Fibroblast of upper back skin (primary cell): ENCODE data around the gene ACACA.

Experiments
- DNase-seq: peaks from one replicate; pipeline ENCODE4 v3.0.0-alpha.2; 2013

ACACA gene

GRCh38 chr17:37062021-37062420 is 344.6 kb downstream of the ACACA start:
- no peak for DNase-seq

GRCh38 chr17:37060928-37061327 is 345.7 kb downstream of the ACACA start:
- no peak for DNase-seq

GRCh38 chr17:37060094-37060493 is 346.5 kb downstream of the ACACA start:
- DNase-seq = no peak

- no peak for DNase-seq
These were observed 347.1 kb downstream of the ACACA start for GRCh38 chr17:37059493-37059892.

- no peak for DNase-seq
These were observed 350.0 kb downstream of the ACACA start for GRCh38 chr17:37056622-37057021.

- DNase-seq = no peak
These were observed 351.7 kb downstream of the ACACA start for GRCh38 chr17:37054894-37055293.

- no peak for DNase-seq
These were observed 354.2 kb downstream of the ACACA start for GRCh38 chr17:37052450-37052849.

GRCh38 chr17:37051833-37052232 is 354.8 kb downstream of the ACACA start:
- no peak for DNase-seq

- no peak for DNase-seq
These were observed 355.3 kb downstream of the ACACA start for GRCh38 chr17:37051381-37051780.

GRCh38 chr17:37050920-37051319 is 355.7 kb downstream of the ACACA start:
- peak; percentile 29 for DNase-seq

- DNase-seq = no peak
These were observed 357.8 kb downstream of the ACACA start for GRCh38 chr17:37048811-37049210.

- DNase-seq = peak; percentile 86
These were observed 359.0 kb downstream of the ACACA start for GRCh38 chr17:37047631-37048104.

- no peak for DNase-seq
These were observed 361.2 kb downstream of the ACACA start for GRCh38 chr17:37045351-37045922.

- peak; percentile 8 for DNase-seq
These were observed 363.4 kb downstream of the ACACA start for GRCh38 chr17:37043201-37043600.

- no peak for DNase-seq
These were observed 364.7 kb downstream of the ACACA start for GRCh38 chr17:37041932-37042331.

GRCh38 chr17:37039269-37039668 is 367.4 kb downstream of the ACACA start:
- no peak for DNase-seq

GRCh38 chr17:37037590-37038155 is 369.0 kb downstream of the ACACA start:
- peak; percentile 38 for DNase-seq
